GM12892 (cell line): ENCODE data around the gene TSGA10.

ENCODE experiments used
- POLR2A ChIP-seq: IDR thresholded peaks from 2 replicates; pipeline ENCODE4 v1.6.1; 2011; ENCODE audit warnings: low read depth, low read length, control low read depth
- TAF1 ChIP-seq: IDR thresholded peaks from 2 replicates; pipeline ENCODE4 v1.6.1; 2011; ENCODE audit warnings: low read depth, mild to moderate bottlenecking, control low read depth, low read length, borderline replicate concordance

DNA sequence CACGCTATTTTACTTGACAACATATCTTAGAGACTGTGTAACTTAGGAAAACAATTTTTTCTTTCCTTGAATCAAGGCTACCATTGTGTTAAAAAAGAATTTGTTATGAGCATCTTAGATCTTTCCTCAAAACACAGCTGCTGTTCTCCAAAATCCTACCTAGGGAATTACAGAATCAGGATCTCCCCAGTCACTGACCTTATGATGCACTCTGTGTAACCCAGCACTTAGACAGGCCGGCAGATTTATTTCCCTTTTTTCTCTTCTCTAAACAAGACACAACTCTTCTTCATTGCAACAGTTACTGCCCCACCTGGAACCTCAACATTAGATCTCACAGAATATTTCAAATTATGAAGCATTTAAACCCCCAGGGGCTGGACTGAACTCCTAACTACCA lies 26.8 kb downstream of the TSGA10 start:
- no peak for TF ChIP-seq POLR2A
- no peak for TF ChIP-seq TAF1
